ENCODE data around the gene PABPC1L.

The PABPC1L gene

DNA sequence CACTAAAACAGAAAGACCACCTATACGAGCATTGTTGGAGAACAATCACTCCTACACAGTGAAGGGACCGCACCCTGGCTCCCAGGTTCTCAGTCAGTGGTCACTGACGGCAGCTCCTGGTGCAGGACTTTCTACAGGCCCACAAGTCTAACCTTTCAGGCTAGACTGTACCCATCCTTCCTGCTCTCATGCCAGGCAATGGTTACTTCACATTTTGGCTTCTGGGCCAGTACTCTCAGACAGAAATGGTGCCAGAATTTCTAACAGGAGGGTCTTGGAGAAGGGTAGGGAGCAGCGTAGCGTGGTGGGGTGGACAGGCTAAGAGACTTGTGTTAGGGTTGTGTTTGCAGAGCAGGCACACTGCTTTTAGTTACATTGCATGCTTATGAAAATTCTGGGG lies 38.2 kb downstream of the PABPC1L start:
- Histone ChIP-seq H4K8ac (ENCODE audit: low read depth, low read length) (no peak overlapping the region), H3K4me2 (ENCODE audit: low read length) (no peak overlapping the region), H4K12ac (ENCODE audit: low read depth, low read length) (no peak overlapping the region), H3K79me1 (ENCODE audit: low read length) (no peaks in the 10 kb centered on the region), H2AFZ (ENCODE audit: insufficient read depth, low read length, poor library complexity) (no peak overlapping the region), H4K91ac (ENCODE audit: low read depth, low read length) (no peak overlapping the region), H3K23ac (ENCODE audit: low read length) (peak overlapping the region; percentile 22), H2BK120ac (ENCODE audit: insufficient read depth, low read length, poor library complexity) (no peak overlapping the region), H3K4me1 (ENCODE audit: control insufficient read depth in 1 of 2, insufficient read depth in 2 of 2, low read length in 2 of 2) (no peaks in the 10 kb centered on the region), H3K27ac (ENCODE audit: low read depth, low read length) (no peak overlapping the region), H3K36me3 (ENCODE audit: control insufficient read depth in 1 of 2, insufficient read depth in 2 of 2, low read length in 2 of 2) (peaks cover 32 to 54% of the 10 kb centered on the region in 2 experiments), H2AK5ac (ENCODE audit: low read length) (no peak overlapping the region), H3K27me3 (ENCODE audit: insufficient read depth, low read length) (no peaks in the 10 kb centered on the region), H2BK5ac (ENCODE audit: low read depth, low read length, poor library complexity) (no peak overlapping the region), H2BK12ac (ENCODE audit: low read length) (no peak overlapping the region), H3K14ac (ENCODE audit: low read length) (no peak overlapping the region), H3K18ac (ENCODE audit: low read length) (no peak overlapping the region), H3K4me3 (ENCODE audit: low read depth, low read length) (no peak overlapping the region), H3K9ac (ENCODE audit: low read length) (no peak overlapping the region), H3K4ac (ENCODE audit: low read depth, low read length) (no peak overlapping the region), H3K9me3 (ENCODE audit: insufficient read depth, low read depth, low read length) (no peaks in the 10 kb centered on the region), H3K79me2 (ENCODE audit: control insufficient read depth, insufficient read depth, low read length, poor library complexity) (no peaks in the 10 kb centered on the region)
- no CpG with 5 or more reads among the region's 5 CpGs for WGBS (ENCODE audit: extremely low coverage, insufficient coverage, insufficient read length)
- no peak for DNase-seq

- H3K9me3 ChIP-seq (ENCODE audit: insufficient read depth, low read depth, low read length) = no peaks in the 10 kb centered on the region
- no peak overlapping the region for H2BK12ac ChIP-seq (ENCODE audit: low read length)
- H3K18ac ChIP-seq (ENCODE audit: low read length) = no peak overlapping the region
- no peak overlapping the region for H3K23ac ChIP-seq (ENCODE audit: low read length)
- no peak overlapping the region for H3K14ac ChIP-seq (ENCODE audit: low read length)
- H3K27me3 ChIP-seq (ENCODE audit: insufficient read depth, low read length) = no peaks in the 10 kb centered on the region
- H4K8ac ChIP-seq (ENCODE audit: low read depth, low read length) = no peak overlapping the region
- H3K79me2 ChIP-seq (ENCODE audit: control insufficient read depth, insufficient read depth, low read length, poor library complexity) = no peaks in the 10 kb centered on the region
- H2AFZ ChIP-seq (ENCODE audit: insufficient read depth, low read length, poor library complexity) = no peak overlapping the region
- H4K12ac ChIP-seq (ENCODE audit: low read depth, low read length) = no peak overlapping the region
- no peak overlapping the region for H4K91ac ChIP-seq (ENCODE audit: low read depth, low read length)
- WGBS (ENCODE audit: extremely low coverage, insufficient coverage, insufficient read length) = no CpG with 5 or more reads among the region's 2 CpGs
- no peak overlapping the region for H2BK120ac ChIP-seq (ENCODE audit: insufficient read depth, low read length, poor library complexity)
- peaks cover 28 to 53% of the 10 kb centered on the region in 2 experiments for H3K36me3 ChIP-seq (ENCODE audit: control insufficient read depth in 1 of 2, insufficient read depth in 2 of 2, low read length in 2 of 2)
- no peak overlapping the region for H2BK5ac ChIP-seq (ENCODE audit: low read depth, low read length, poor library complexity)
- no peak overlapping the region for H3K27ac ChIP-seq (ENCODE audit: low read depth, low read length)
- H3K79me1 ChIP-seq (ENCODE audit: low read length) = no peaks in the 10 kb centered on the region
- H3K4me1 ChIP-seq (ENCODE audit: control insufficient read depth in 1 of 2, insufficient read depth in 2 of 2, low read length in 2 of 2) = peaks cover 0 to under 1% of the 10 kb centered on the region in 2 experiments
- no peak overlapping the region for H3K4me2 ChIP-seq (ENCODE audit: low read length)
- DNase-seq = peak; percentile 75 to 86
- no peak overlapping the region for H3K4me3 ChIP-seq (ENCODE audit: low read depth, low read length)
- H2AK5ac ChIP-seq (ENCODE audit: low read length) = no peak overlapping the region
- no peak overlapping the region for H3K9ac ChIP-seq (ENCODE audit: low read length)
- no peak overlapping the region for H3K4ac ChIP-seq (ENCODE audit: low read depth, low read length)
These were observed 38.7 kb downstream of the PABPC1L start for GRCh38 chr20:44948513-44948912.

DNA sequence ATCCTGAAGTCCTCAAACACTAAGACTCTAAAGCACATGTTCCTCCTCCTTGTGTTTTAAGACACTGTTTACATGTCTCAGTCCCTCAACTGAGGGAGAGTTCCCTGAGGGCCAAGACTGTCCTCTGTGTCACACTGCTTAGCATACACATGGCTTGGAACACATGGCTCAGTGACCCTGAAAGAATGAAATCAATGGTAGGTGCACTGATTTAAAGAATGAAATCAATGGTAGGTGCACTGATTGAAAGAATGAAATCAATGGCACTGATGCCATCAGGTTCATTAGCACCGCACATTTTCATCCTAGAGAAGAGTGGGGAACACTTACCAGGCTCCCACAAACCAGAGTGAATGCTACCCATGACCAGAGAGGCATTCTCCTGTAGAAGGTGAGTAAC lies 40.5 kb downstream of the PABPC1L start:
- no peak overlapping the region for H2AFZ ChIP-seq (ENCODE audit: insufficient read depth, low read length, poor library complexity)
- H3K4me3 ChIP-seq (ENCODE audit: low read depth, low read length) = no peak overlapping the region
- H3K18ac ChIP-seq (ENCODE audit: low read length) = no peak overlapping the region
- H3K9me3 ChIP-seq (ENCODE audit: insufficient read depth, low read depth, low read length) = no peaks in the 10 kb centered on the region
- no peak overlapping the region for H3K27ac ChIP-seq (ENCODE audit: low read depth, low read length)
- no peak overlapping the region for H4K12ac ChIP-seq (ENCODE audit: low read depth, low read length)
- H2BK120ac ChIP-seq (ENCODE audit: insufficient read depth, low read length, poor library complexity) = no peak overlapping the region
- H3K9ac ChIP-seq (ENCODE audit: low read length) = no peak overlapping the region
- H4K8ac ChIP-seq (ENCODE audit: low read depth, low read length) = no peak overlapping the region
- H4K91ac ChIP-seq (ENCODE audit: low read depth, low read length) = no peak overlapping the region
- no peak overlapping the region for H2BK12ac ChIP-seq (ENCODE audit: low read length)
- H3K36me3 ChIP-seq (ENCODE audit: control insufficient read depth in 1 of 2, insufficient read depth in 2 of 2, low read length in 2 of 2) = peaks cover 34 to 62% of the 10 kb centered on the region in 2 experiments
- H3K14ac ChIP-seq (ENCODE audit: low read length) = no peak overlapping the region
- no peak for DNase-seq
- peaks cover 3% of the 10 kb centered on the region for H3K79me1 ChIP-seq (ENCODE audit: low read length)
- H3K79me2 ChIP-seq (ENCODE audit: control insufficient read depth, insufficient read depth, low read length, poor library complexity) = no peaks in the 10 kb centered on the region
- H2AK5ac ChIP-seq (ENCODE audit: low read length) = no peak overlapping the region
- no CpG with 5 or more reads among the region's 1 CpG for WGBS (ENCODE audit: extremely low coverage, insufficient coverage, insufficient read length)
- peaks cover 8 to 14% of the 10 kb centered on the region in 2 experiments for H3K4me1 ChIP-seq (ENCODE audit: control insufficient read depth in 1 of 2, insufficient read depth in 2 of 2, low read length in 2 of 2)
- no peaks in the 10 kb centered on the region for H3K27me3 ChIP-seq (ENCODE audit: insufficient read depth, low read length)
- H3K4ac ChIP-seq (ENCODE audit: low read depth, low read length) = no peak overlapping the region
- H3K4me2 ChIP-seq (ENCODE audit: low read length) = no peak overlapping the region
- H2BK5ac ChIP-seq (ENCODE audit: low read depth, low read length, poor library complexity) = no peak overlapping the region
- no peak overlapping the region for H3K23ac ChIP-seq (ENCODE audit: low read length)

DNA sequence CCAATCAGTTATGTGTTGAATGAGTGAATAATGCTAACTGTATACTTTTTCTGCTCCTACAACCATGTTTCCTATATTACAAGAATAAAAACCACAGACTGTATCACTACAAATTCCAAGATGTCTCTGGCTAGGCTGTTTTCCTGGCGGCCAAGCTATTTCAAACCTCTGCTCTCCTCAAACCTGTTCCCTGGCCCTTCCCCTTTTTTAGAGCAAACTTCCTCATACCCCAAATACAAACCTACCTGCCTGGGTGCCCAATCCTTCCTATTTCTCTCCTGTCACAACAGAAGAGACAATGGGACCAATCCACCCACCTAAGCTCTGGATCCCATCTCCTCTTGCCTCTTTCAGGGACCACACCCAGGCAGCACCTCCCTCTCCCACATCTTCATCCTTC lies 42.9 kb downstream of the PABPC1L start:
- no peak overlapping the region for H2AFZ ChIP-seq (ENCODE audit: insufficient read depth, low read length, poor library complexity)
- H4K91ac ChIP-seq (ENCODE audit: low read depth, low read length) = no peak overlapping the region
- H2BK12ac ChIP-seq (ENCODE audit: low read length) = no peak overlapping the region
- no peak overlapping the region for H3K14ac ChIP-seq (ENCODE audit: low read length)
- no peaks in the 10 kb centered on the region for H3K27me3 ChIP-seq (ENCODE audit: insufficient read depth, low read length)
- peak; percentile 11 to 62 for DNase-seq
- H3K79me1 ChIP-seq (ENCODE audit: low read length) = peaks cover 6% of the 10 kb centered on the region
- H2BK120ac ChIP-seq (ENCODE audit: insufficient read depth, low read length, poor library complexity) = no peak overlapping the region
- WGBS (ENCODE audit: extremely low coverage, insufficient coverage, insufficient read length) = no CpG with 5 or more reads among the region's 1 CpG
- no peak overlapping the region for H3K23ac ChIP-seq (ENCODE audit: low read length)
- H4K12ac ChIP-seq (ENCODE audit: low read depth, low read length) = no peak overlapping the region
- peaks cover 10 to 21% of the 10 kb centered on the region in 2 experiments for H3K4me1 ChIP-seq (ENCODE audit: control insufficient read depth in 1 of 2, insufficient read depth in 2 of 2, low read length in 2 of 2)
- H3K18ac ChIP-seq (ENCODE audit: low read length) = no peak overlapping the region
- H3K27ac ChIP-seq (ENCODE audit: low read depth, low read length) = no peak overlapping the region
- no peak overlapping the region for H3K9ac ChIP-seq (ENCODE audit: low read length)
- H3K36me3 ChIP-seq (ENCODE audit: control insufficient read depth in 1 of 2, insufficient read depth in 2 of 2, low read length in 2 of 2) = peaks cover 30 to 63% of the 10 kb centered on the region in 2 experiments
- no peak overlapping the region for H4K8ac ChIP-seq (ENCODE audit: low read depth, low read length)
- H3K4me3 ChIP-seq (ENCODE audit: low read depth, low read length) = no peak overlapping the region
- H2BK5ac ChIP-seq (ENCODE audit: low read depth, low read length, poor library complexity) = no peak overlapping the region
- H3K79me2 ChIP-seq (ENCODE audit: control insufficient read depth, insufficient read depth, low read length, poor library complexity) = no peaks in the 10 kb centered on the region
- H3K9me3 ChIP-seq (ENCODE audit: insufficient read depth, low read depth, low read length) = no peaks in the 10 kb centered on the region
- no peak overlapping the region for H3K4me2 ChIP-seq (ENCODE audit: low read length)
- no peak overlapping the region for H2AK5ac ChIP-seq (ENCODE audit: low read length)
- no peak overlapping the region for H3K4ac ChIP-seq (ENCODE audit: low read depth, low read length)

Data from trophoblast cell (in vitro differentiated cells and primary cell).